VCaP (cell line): ENCODE data around the gene KLHL20.

Source experiments
- H3K27ac ChIP-seq: fragments of 450-650 bp; 2 replicates; pipeline ENCODE4 v1.5.1; 2017
- CTCF ChIP-seq: fragments of 450-650 bp; conservative IDR thresholded peaks from 2 replicates; pipeline ENCODE4 v1.5.1; 2017; ENCODE audit warnings: mild to moderate bottlenecking, moderate library complexity

Gene KLHL20

GRCh38 chr1:173827611-173828010 lies 112.8 kb downstream of the KLHL20 start:
- no peak overlapping the region for H3K27ac ChIP-seq
- no peak for TF ChIP-seq CTCF

- H3K27ac ChIP-seq: no peak overlapping the region
- TF ChIP-seq CTCF: no peak
Measured at GRCh38 chr1:173832748-173833147, 118.0 kb downstream of the KLHL20 start.
